Gastrocnemius medialis (tissue), 4 donors: Measurements from ENCODE around the gene MICALL2.

Source experiments
- CTCF ChIP-seq, 5 experiments: fragments of 450-650 bp in 3 of 5; fragments of 200-600 bp in 2 of 5; sonication (generic) in 2 of 5; IDR thresholded peaks in 4 of 5; conservative IDR thresholded peaks in 1 of 5; 1 replicate in 4 of 5; 2 replicates in 1 of 5; pipeline ENCODE4 v1.5.1; 2016 to 2019; ENCODE audit warnings: antibody characterized with exemption in 5 of 5, mild to moderate bottlenecking in 3 of 5, moderate library complexity in 3 of 5
- POLR2A ChIP-seq, 2 donors: fragments of 450-650 bp; IDR thresholded peaks; one replicate each; pipeline ENCODE4 v1.6.1; 2017; ENCODE audit warnings: antibody characterized with exemption in 2 of 2, mild to moderate bottlenecking in 2 of 2, moderate library complexity in 2 of 2

GRCh38 chr7:1457059-1457948 lies 2.0 kb downstream of the MICALL2 start:
- TF ChIP-seq POLR2A (IDR thresholded peaks at IDR 0.05) (no peak), CTCF (IDR thresholded peaks at IDR 0.05 in 4 of 5, conservative IDR thresholded peaks at IDR 0.05 in 1 of 5) (no peak)
